GM12865 (cell line): ENCODE results near the gene SQOR.
"Not testable (repeated sequence)": the region's sequence is repeated elsewhere in the genome, so short reads cannot be mapped to it uniquely, and the experiment has no call there.

Source experiments
- DNase-seq: peaks from one replicate; pipeline ENCODE4 v3.0.0; 2010; ENCODE audit warnings: low read depth
- H3K4me3 ChIP-seq: 2 replicates; pipeline ENCODE4 v1.5.1; 2011; ENCODE audit warnings: mild to moderate bottlenecking, low read depth, low read length, control low read depth
- TF ChIP-seq, protein P1 (sequence below): IDR thresholded peaks from 2 replicates; pipeline ENCODE4 v1.5.1; 2011; ENCODE audit warnings: low read length, control low read depth, low read depth, inconsistent platforms; ENCODE audit not compliant: insufficient read depth; ENCODE audit errors: missing control alignments

Gene SQOR

DNA sequence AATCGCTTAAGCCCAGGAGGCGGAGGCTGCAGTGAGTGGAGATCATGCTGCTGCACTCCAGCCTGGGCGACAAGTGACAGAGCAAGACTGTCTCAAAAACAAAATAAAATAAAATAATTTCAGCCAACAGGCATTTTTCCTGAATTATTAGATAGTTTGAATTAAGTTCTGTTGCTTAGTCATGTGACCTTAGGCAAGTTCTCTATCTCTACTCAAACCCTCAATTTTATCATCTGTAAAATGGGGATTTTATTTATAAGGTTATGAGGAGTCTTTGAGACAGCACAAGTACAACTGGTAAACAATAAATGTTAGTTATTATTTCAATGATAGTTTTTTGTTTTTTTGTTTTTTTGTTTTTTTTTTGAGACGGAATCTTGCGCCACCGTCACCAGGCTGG lies 13.0 kb downstream of the SQOR start:
- TF ChIP-seq, protein P1, sequence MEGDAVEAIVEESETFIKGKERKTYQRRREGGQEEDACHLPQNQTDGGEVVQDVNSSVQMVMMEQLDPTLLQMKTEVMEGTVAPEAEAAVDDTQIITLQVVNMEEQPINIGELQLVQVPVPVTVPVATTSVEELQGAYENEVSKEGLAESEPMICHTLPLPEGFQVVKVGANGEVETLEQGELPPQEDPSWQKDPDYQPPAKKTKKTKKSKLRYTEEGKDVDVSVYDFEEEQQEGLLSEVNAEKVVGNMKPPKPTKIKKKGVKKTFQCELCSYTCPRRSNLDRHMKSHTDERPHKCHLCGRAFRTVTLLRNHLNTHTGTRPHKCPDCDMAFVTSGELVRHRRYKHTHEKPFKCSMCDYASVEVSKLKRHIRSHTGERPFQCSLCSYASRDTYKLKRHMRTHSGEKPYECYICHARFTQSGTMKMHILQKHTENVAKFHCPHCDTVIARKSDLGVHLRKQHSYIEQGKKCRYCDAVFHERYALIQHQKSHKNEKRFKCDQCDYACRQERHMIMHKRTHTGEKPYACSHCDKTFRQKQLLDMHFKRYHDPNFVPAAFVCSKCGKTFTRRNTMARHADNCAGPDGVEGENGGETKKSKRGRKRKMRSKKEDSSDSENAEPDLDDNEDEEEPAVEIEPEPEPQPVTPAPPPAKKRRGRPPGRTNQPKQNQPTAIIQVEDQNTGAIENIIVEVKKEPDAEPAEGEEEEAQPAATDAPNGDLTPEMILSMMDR, result no peak
- DNase-seq, result no peak
- H3K4me3 ChIP-seq, result no peak overlapping the region

DNA sequence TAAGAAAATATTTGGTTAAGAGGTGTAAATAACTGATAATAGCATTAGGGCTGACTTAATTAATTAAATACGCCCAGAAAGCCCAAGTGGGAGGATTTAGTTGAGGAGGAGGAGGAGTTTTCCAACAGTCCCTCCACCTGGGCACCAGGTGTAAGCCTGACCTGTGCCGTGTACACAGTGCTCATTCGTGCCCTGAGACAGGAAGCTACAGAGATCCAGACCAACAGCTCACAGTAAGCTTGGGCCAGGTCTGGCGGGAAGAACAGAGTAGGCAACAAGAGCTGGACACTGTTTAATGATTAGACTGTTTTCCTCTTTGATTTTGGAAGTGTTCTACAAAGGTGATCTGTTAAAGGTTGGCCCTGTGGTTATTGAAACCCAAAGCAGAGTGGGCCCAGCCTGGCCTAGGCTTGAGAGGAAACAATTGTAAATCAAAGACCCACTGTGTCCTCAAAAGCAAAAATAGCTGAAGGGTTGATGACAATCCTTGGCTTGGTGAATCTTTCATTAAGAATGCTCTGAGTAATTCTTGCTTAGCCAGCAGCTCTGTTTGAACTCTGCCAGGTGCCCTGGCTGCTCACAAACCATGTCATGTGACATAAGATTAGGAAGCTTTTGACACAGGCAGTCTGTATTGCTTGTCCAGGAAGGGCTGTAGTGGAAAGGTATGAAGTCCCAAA lies 13.8 kb downstream of the SQOR start:
- no peak for DNase-seq
- no peak overlapping the region for H3K4me3 ChIP-seq
- TF ChIP-seq, protein P1, result no peak

DNA sequence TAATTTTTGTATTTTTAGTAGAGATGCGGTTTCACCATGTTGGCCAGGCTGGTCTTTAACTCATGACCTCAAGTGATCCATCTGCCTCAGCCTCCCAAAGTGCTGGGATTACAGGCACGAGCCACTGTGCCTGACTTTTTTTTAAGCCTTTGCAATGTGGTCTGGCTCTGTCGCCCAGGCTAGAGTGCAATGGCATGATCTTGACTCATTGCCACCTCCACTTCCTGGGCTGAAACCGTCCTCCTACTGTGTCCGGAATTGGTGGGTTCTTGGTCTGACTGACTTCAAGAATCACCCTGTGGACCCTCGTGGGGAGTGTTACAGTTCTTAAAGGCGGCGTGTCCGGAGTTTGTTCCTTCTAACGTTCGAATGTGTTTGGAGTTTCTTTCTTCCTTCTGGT lies 15.2 kb downstream of the SQOR start:
- DNase-seq, H3K4me3 ChIP-seq: not testable (repeated sequence)

DNA sequence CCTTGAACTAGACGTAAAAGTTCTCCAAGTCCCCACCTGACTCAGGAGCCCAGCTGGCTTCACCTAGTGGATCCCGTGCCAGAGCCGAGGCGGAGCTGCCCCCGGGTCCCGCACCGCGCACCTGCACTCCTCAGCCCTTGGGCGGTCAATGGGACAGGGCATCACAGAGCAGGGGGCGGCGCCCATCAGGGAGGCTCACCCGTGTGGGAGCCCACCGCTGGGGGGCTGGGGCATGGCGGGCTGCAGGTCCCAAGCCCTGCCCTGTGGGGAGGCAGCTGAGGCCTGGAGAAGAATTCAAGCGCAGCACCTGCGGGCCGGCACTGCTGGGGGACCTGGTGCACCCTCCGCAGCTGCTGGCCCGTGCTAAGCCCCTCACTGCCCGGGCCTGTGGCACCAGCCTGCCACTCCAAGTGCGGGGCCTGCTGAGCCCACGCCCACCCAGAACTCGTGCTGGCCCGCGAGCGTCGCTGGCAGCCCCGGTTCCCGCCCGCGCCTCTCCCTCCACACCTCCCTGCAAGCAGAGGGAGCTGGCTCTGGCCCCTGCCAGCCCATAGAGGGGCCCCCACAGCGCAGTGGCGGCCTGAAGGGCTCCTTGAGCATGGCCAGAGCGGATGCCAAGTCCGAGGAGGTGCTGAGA lies 16.2 kb downstream of the SQOR start:
- no peak overlapping the region for H3K4me3 ChIP-seq
- DNase-seq, result no peak
- TF ChIP-seq, protein P1, result no peak

DNA sequence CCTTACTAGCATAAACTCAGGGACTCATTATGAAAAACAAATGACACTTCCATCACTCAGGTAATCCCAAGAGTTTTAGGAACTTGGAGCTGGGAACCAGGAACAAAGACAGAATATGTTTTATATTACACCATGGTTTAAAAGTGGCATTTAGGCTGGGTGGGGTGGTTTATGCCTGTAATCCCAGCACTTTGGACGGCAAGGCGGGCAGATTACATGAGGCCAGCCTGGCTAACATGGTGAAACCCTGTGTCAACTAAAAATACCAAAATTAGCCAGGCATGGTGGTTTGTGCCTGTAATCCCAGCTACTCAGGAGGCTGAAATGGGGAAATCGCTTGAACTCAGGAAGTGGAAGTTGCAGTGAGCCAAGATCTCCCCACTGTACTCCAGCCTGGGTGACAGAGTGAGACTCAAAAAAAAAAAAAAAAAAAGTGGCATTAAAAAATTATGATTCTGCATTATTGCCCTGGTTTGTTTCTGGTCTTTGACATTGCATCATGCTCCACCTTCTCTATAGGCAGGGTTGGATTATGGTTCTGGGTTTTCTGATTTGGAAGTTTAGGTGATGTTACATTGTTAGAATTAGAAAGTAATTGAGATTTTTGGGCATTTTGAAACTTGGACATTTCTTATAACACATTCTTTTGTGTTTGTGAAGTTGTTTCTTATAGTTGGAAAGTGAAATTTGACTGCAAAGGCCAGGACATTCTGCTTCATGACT lies 19.0 kb downstream of the SQOR start:
- no peak for DNase-seq
- H3K4me3 ChIP-seq, result no peak overlapping the region
- TF ChIP-seq, protein P1, result no peak

DNA sequence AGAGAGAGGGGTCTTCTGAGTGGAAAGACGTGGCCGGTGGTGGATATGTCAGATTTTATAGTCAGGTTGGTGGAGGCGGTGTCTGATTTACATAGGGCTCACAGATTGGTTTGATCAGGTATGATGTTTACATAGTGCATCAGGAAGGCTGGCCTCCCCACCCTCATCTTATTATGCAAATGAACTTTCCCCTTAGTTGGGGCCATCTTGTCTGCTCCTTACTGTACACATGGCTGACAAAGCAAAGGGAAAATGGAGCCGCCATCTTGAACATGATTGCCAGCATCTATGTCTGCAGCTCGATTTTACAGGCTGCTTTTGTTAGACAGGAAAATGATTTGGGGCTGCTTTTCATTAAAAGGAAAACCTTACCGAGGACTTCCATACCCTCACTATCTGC lies 19.9 kb downstream of the SQOR start:
- H3K4me3 ChIP-seq, result no peak overlapping the region
- TF ChIP-seq, protein P1, result no peak
- DNase-seq, result no peak

DNA sequence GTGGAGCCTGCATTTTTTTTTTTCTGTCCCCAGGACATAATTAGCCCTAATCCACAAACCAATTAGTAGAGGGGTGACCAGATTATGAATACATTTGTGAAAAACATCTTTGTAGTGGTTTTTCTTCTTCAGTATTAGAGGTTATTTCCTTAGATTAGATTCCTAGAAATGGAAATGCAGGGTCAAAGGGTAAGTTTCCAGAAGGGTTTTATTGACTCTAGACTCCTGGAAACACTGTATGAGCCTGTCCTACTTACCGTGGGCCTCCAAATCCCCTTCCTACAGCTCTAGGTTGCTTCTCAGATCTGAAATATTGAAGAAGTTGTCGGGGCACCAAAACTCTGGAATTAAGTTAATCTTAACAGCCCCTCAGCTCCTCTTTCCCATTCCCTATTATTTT lies 22.4 kb downstream of the SQOR start:
- no peak overlapping the region for H3K4me3 ChIP-seq
- TF ChIP-seq, protein P1, result no peak
- DNase-seq, result no peak
